Activated naive CD8-positive, alpha-beta T cell treated with anti-CD3 and anti-CD28 coated beads, Interleukin-2, amount 50 U/mL, for 24 hours (primary cell): Measurements from ENCODE around the gene PGPEP1.
"Not testable (repeated sequence)": the region's sequence is repeated elsewhere in the genome, so short reads cannot be mapped to it uniquely, and the experiment has no call there.

Experiments
- ATAC-seq: fragments of 150-1000 bp; cut with Tn5 transposase; one replicate; pipeline ENCODE4 v1.10.0; 2021
- DNase-seq: peaks from one replicate; pipeline ENCODE4 v3.0.0; 2021
- H3K27ac Mint-ChIP-seq: one replicate; pipeline ENCODE4 v1.8.0; 2021; ENCODE audit warnings: mild to moderate bottlenecking, mixed read lengths
- H3K27me3 Mint-ChIP-seq: one replicate; pipeline ENCODE4 v1.8.0; 2021; ENCODE audit warnings: mixed read lengths
- H3K36me3 Mint-ChIP-seq: one replicate; pipeline ENCODE4 v1.8.0; 2021; ENCODE audit warnings: low read depth, mixed read lengths
- H3K4me1 Mint-ChIP-seq: one replicate; pipeline ENCODE4 v1.8.0; 2021; ENCODE audit warnings: mixed read lengths
- H3K4me3 Mint-ChIP-seq: one replicate; pipeline ENCODE4 v1.8.0; 2021; ENCODE audit warnings: mild to moderate bottlenecking, moderate library complexity, mixed read lengths
- H3K9me3 Mint-ChIP-seq: one replicate; pipeline ENCODE4 v1.8.0; 2021; ENCODE audit warnings: mixed read lengths

PGPEP1 gene

GRCh38 chr19:18357041-18357440, 16.6 kb downstream of the PGPEP1 start:
- Mint-ChIP-seq H3K9me3 (no peaks in the 10 kb centered on the region), H3K27me3 (no peaks in the 10 kb centered on the region), H3K4me1 (no peaks in the 10 kb centered on the region), H3K36me3 (peaks cover 12% of the 10 kb centered on the region), H3K27ac (no peak overlapping the region), H3K4me3 (no peak overlapping the region)
- ATAC-seq (no peak), DNase-seq (no peak)

GRCh38 chr19:18361646-18362045, 21.2 kb downstream of the PGPEP1 start:
- no peaks in the 10 kb centered on the region for H3K9me3 Mint-ChIP-seq
- no peak overlapping the region for H3K4me3 Mint-ChIP-seq
- no peaks in the 10 kb centered on the region for H3K4me1 Mint-ChIP-seq
- H3K36me3 Mint-ChIP-seq: peaks cover 20% of the 10 kb centered on the region
- no peak overlapping the region for H3K27ac Mint-ChIP-seq
- DNase-seq (no peak), ATAC-seq (no peak)
- H3K27me3 Mint-ChIP-seq: no peaks in the 10 kb centered on the region

- Mint-ChIP-seq H3K27me3 (no peaks in the 10 kb centered on the region), H3K9me3 (no peaks in the 10 kb centered on the region), H3K4me3 (no peak overlapping the region), H3K4me1 (no peaks in the 10 kb centered on the region), H3K27ac (no peak overlapping the region), H3K36me3 (peaks cover 20% of the 10 kb centered on the region)
- ATAC-seq (no peak), DNase-seq (no peak)
Measured at GRCh38 chr19:18362934-18363542, 22.6 kb downstream of the PGPEP1 start.

GRCh38 chr19:18363787-18364186, 23.4 kb downstream of the PGPEP1 start:
- H3K9me3 Mint-ChIP-seq: no peaks in the 10 kb centered on the region
- no peaks in the 10 kb centered on the region for H3K4me1 Mint-ChIP-seq
- no peak overlapping the region for H3K4me3 Mint-ChIP-seq
- ATAC-seq (no peak), DNase-seq (no peak)
- no peak overlapping the region for H3K27ac Mint-ChIP-seq
- peaks cover 18% of the 10 kb centered on the region for H3K36me3 Mint-ChIP-seq
- no peaks in the 10 kb centered on the region for H3K27me3 Mint-ChIP-seq

GRCh38 chr19:18364277-18364825, 24.0 kb downstream of the PGPEP1 start:
- H3K4me1 Mint-ChIP-seq, H3K27me3 Mint-ChIP-seq, H3K27ac Mint-ChIP-seq, H3K9me3 Mint-ChIP-seq, ATAC-seq, DNase-seq, H3K4me3 Mint-ChIP-seq: not testable (repeated sequence)
- peaks cover 14% of the 10 kb centered on the region for H3K36me3 Mint-ChIP-seq

GRCh38 chr19:18364826-18365528, 24.6 kb downstream of the PGPEP1 start:
- no peaks in the 10 kb centered on the region for H3K9me3 Mint-ChIP-seq
- H3K4me3 Mint-ChIP-seq: no peak overlapping the region
- ATAC-seq (no peak), DNase-seq (no peak)
- H3K27ac Mint-ChIP-seq: no peak overlapping the region
- peaks cover 14% of the 10 kb centered on the region for H3K36me3 Mint-ChIP-seq
- no peaks in the 10 kb centered on the region for H3K4me1 Mint-ChIP-seq
- no peaks in the 10 kb centered on the region for H3K27me3 Mint-ChIP-seq

- no peak for DNase-seq
- Mint-ChIP-seq H3K27me3 (no peaks in the 10 kb centered on the region), H3K4me1 (no peaks in the 10 kb centered on the region), H3K4me3 (no peak overlapping the region), H3K36me3 (peaks cover 14% of the 10 kb centered on the region), H3K27ac (no peak overlapping the region), H3K9me3 (no peaks in the 10 kb centered on the region)
- ATAC-seq: no peak
Measured at GRCh38 chr19:18366021-18366435, 25.6 kb downstream of the PGPEP1 start.

GRCh38 chr19:18368504-18369222, 28.3 kb downstream of the PGPEP1 start:
- Mint-ChIP-seq H3K27me3 (peaks cover 2% of the 10 kb centered on the region), H3K4me1 (peaks cover 3% of the 10 kb centered on the region), H3K27ac (no peak overlapping the region), H3K36me3 (peaks cover 9% of the 10 kb centered on the region), H3K4me3 (no peak overlapping the region), H3K9me3 (no peaks in the 10 kb centered on the region)
- no peak for DNase-seq
- no peak for ATAC-seq

- DNase-seq (no peak), ATAC-seq (no peak)
- H3K36me3 Mint-ChIP-seq: no peaks in the 10 kb centered on the region
- H3K9me3 Mint-ChIP-seq: no peaks in the 10 kb centered on the region
- no peak overlapping the region for H3K4me3 Mint-ChIP-seq
- peaks cover 9% of the 10 kb centered on the region for H3K27me3 Mint-ChIP-seq
- peak overlapping the region; percentile 76 for H3K27ac Mint-ChIP-seq
- H3K4me1 Mint-ChIP-seq: peaks cover 15% of the 10 kb centered on the region
Measured at GRCh38 chr19:18373407-18373891, 33.1 kb downstream of the PGPEP1 start.

- peak overlapping the region; percentile 27 for H3K4me3 Mint-ChIP-seq
- H3K4me1 Mint-ChIP-seq: peaks cover 15% of the 10 kb centered on the region
- peak overlapping the region; percentile 76 for H3K27ac Mint-ChIP-seq
- ATAC-seq (peak; percentile 92), DNase-seq (peak; percentile 75)
- H3K9me3 Mint-ChIP-seq: no peaks in the 10 kb centered on the region
- H3K27me3 Mint-ChIP-seq: peaks cover 9% of the 10 kb centered on the region
- no peaks in the 10 kb centered on the region for H3K36me3 Mint-ChIP-seq
Measured at GRCh38 chr19:18373892-18374629, 33.7 kb downstream of the PGPEP1 start.

- H3K9me3 Mint-ChIP-seq: no peaks in the 10 kb centered on the region
- peaks cover 15% of the 10 kb centered on the region for H3K4me1 Mint-ChIP-seq
- no peak overlapping the region for H3K4me3 Mint-ChIP-seq
Measured at GRCh38 chr19:18377026-18377425, 36.6 kb downstream of the PGPEP1 start.

GRCh38 chr19:18379803-18380747, 39.7 kb downstream of the PGPEP1 start:
- DNase-seq: no peak

More at GRCh38 chr19:18377026-18377425, 36.6 kb downstream of the PGPEP1 start:
- Mint-ChIP-seq H3K36me3 (no peaks in the 10 kb centered on the region), H3K27me3 (peaks cover 13% of the 10 kb centered on the region), H3K27ac (no peak overlapping the region)
- DNase-seq (no peak), ATAC-seq (no peak)

GRCh38 chr19:18380843-18381242, 40.4 kb downstream of the PGPEP1 start:
- H3K27me3 Mint-ChIP-seq: peaks cover 25% of the 10 kb centered on the region
- no peak overlapping the region for H3K27ac Mint-ChIP-seq

More at GRCh38 chr19:18379803-18380747, 39.7 kb downstream of the PGPEP1 start:
- H3K4me1 Mint-ChIP-seq: no peaks in the 10 kb centered on the region
- ATAC-seq: no peak
- H3K36me3 Mint-ChIP-seq: no peaks in the 10 kb centered on the region
- H3K4me3 Mint-ChIP-seq: no peak overlapping the region
- H3K27ac Mint-ChIP-seq: no peak overlapping the region
- peaks cover 17% of the 10 kb centered on the region for H3K27me3 Mint-ChIP-seq
- no peaks in the 10 kb centered on the region for H3K9me3 Mint-ChIP-seq

More at GRCh38 chr19:18380843-18381242, 40.4 kb downstream of the PGPEP1 start:
- no peak for DNase-seq
- no peak for ATAC-seq
- no peak overlapping the region for H3K4me3 Mint-ChIP-seq
- H3K4me1 Mint-ChIP-seq: no peaks in the 10 kb centered on the region
- no peaks in the 10 kb centered on the region for H3K9me3 Mint-ChIP-seq
- H3K36me3 Mint-ChIP-seq: no peaks in the 10 kb centered on the region
